Muscle of back (tissue), 10 donors: ENCODE data around the gene TYR. TPM values are rescaled to one million over a fixed set of nuclear protein-coding genes. Genes with fewer than 3 reads are reported as not detected.

Experiments used
- polyA plus RNA-seq, 10 donors: library from polyadenylated mRNA; unstranded; fragments of 120-200 nt; gene quantifications; one replicate each; pipeline ENCODE4 v1.2.1, GENCODE V29; 2013; ENCODE audit not compliant: insufficient read length in 10 of 10

Gene TYR
- polyA plus RNA-seq, 10 donors = 1.1 to 3.2 TPM; not detected in 8

Other genes with a start within 250 kb of the TYR start
- gene GRM5, start 111.9 kb upstream of the TYR start, polyA plus RNA-seq = under 1 TPM in 4 of 10 donors, not detected in 6; 0.04 to 0.12 (median 0.07) TPM